OCI-LY1 (cell line): Measurements from ENCODE around the gene ARHGEF11.
A peak's percentile ranks its signal among the peaks of the same experiment; 100 is the strongest.
"Not testable (repeated sequence)": the region's sequence is repeated elsewhere in the genome, so short reads cannot be mapped to it uniquely, and the experiment has no call there.

Experiments
- H2AFZ ChIP-seq: fragments of 200-600 bp; sonication (generic), shearing (Covaris generic); 2 replicates; pipeline ENCODE4 v1.6.0; 2014; ENCODE audit warnings: antibody characterized with exemption, mild to moderate bottlenecking, low read length
- H3F3A ChIP-seq: fragments of 200-600 bp; sonication (generic), shearing (Covaris generic); 2 replicates; pipeline ENCODE4 v1.6.0; 2014; ENCODE audit warnings: mild to moderate bottlenecking, antibody characterized with exemption, low read length, moderate library complexity; ENCODE audit not compliant: insufficient read depth
- H3K27ac ChIP-seq: fragments of 200-600 bp; sonication (generic); 2 replicates; pipeline ENCODE4 v1.5.1; 2014; ENCODE audit warnings: low read length, mixed run types, mild to moderate bottlenecking, low read depth; ENCODE audit not compliant: poor library complexity, severe bottlenecking
- H3K27me3 ChIP-seq: fragments of 200-600 bp; sonication (generic); 2 replicates; pipeline ENCODE4 v1.6.0; 2014; ENCODE audit warnings: antibody characterized with exemption, mild to moderate bottlenecking, low read length, moderate library complexity; ENCODE audit not compliant: insufficient read depth
- H3K36me3 ChIP-seq: fragments of 200-600 bp; sonication (generic); 2 replicates; pipeline ENCODE4 v1.6.1; 2014; ENCODE audit warnings: mild to moderate bottlenecking, antibody characterized with exemption, low read length, moderate library complexity, mixed read lengths; ENCODE audit not compliant: insufficient read depth
- H3K4me1 ChIP-seq: fragments of 200-600 bp; sonication (generic); 2 replicates; pipeline ENCODE4 v1.5.1; 2014; ENCODE audit warnings: mild to moderate bottlenecking, low read length, moderate library complexity; ENCODE audit not compliant: insufficient read depth, severe bottlenecking
- H3K4me2 ChIP-seq: fragments of 200-600 bp; sonication (generic), shearing (Covaris generic); 2 replicates; pipeline ENCODE4 v1.6.1; 2014; ENCODE audit warnings: low read length
- H3K4me3 ChIP-seq: fragments of 200-600 bp; sonication (generic); 2 replicates; pipeline ENCODE4 v1.5.1; 2014; ENCODE audit warnings: low read length, low read depth, mild to moderate bottlenecking, mixed read lengths; ENCODE audit not compliant: poor library complexity, severe bottlenecking
- H3K79me2 ChIP-seq: fragments of 200-600 bp; shearing (Covaris generic); 2 replicates; pipeline ENCODE4 v1.6.1; 2016; ENCODE audit warnings: mixed run types, low read length, mixed read lengths; ENCODE audit not compliant: insufficient read depth
- H3K9ac ChIP-seq: fragments of 200-600 bp; sonication (generic), shearing (Covaris generic); 2 replicates; pipeline ENCODE4 v1.6.1; 2014; ENCODE audit warnings: mild to moderate bottlenecking, low read length, mixed read lengths
- H3K9me2 ChIP-seq: fragments of 200-600 bp; sonication (generic), shearing (Covaris generic); 2 replicates; pipeline ENCODE4 v1.6.1; 2014; ENCODE audit warnings: low read depth, mild to moderate bottlenecking, low read length, mixed read lengths
- H3K9me3 ChIP-seq: fragments of 200-600 bp; shearing (Covaris generic); 2 replicates; pipeline ENCODE4 v1.6.1; 2014; ENCODE audit warnings: low read length, mixed read lengths
- H4K20me1 ChIP-seq: fragments of 200-600 bp; sonication (generic), shearing (Covaris generic); 2 replicates; pipeline ENCODE4 v1.6.0; 2016; ENCODE audit warnings: mild to moderate bottlenecking, low read length; ENCODE audit not compliant: insufficient read depth
- CTCF ChIP-seq: fragments of 200-600 bp; sonication (generic), shearing (Covaris generic); IDR thresholded peaks from 2 replicates; pipeline ENCODE4 v1.5.1; 2017; ENCODE audit warnings: mild to moderate bottlenecking, antibody characterized with exemption, low read length, moderate library complexity, mixed read lengths
- EZH2 ChIP-seq: fragments of 200-600 bp; sonication (generic), shearing (Covaris generic); IDR thresholded peaks from 2 replicates; pipeline ENCODE4 v1.8.0; 2017; ENCODE audit warnings: borderline replicate concordance, mixed run types, mild to moderate bottlenecking, antibody characterized with exemption, low read length, moderate library complexity, mixed read lengths

ARHGEF11 gene

DNA sequence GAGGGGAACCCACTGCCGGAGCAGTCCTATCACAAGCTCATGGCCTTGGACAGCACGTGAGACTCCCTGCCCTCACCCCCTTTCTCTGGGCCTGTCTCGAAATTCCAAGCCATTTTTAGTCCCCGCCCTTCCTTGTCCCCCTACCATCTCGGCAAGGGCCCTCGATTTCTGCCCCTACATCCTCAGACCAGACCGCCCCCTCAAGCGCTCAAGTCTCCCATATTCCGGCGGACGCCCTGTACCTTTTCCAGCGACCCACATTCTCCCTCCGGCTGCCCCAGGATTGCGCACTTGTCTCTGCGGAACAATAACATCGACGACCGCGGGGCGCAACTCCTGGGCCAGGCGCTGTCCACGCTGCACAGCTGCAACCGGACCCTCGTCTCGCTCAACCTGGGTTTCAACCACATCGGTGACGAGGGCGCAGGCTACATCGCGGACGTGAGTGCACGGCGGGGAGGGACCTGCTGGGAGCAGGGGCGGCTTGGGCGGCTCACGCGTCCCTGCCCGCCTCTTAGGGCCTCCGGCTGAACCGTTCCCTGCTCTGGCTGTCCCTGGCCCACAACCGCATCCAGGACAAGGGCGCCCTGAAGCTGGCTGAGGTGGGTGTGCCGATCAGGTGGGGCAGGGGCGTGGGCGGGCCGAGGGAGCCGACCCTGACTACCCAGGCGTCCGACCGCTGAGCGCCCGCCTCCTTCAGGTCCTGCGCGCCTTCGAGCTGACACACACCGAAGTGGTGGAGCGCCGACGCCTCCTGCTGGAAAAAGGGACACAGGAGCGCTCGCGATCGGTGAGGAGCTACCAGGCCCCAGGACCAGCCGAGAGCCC is 118.1 kb downstream of the ARHGEF11 start:
- Histone ChIP-seq H3K36me3 (no peaks in the 10 kb centered on the region), H3K9me2 (no peaks in the 10 kb centered on the region), H3K79me2 (no peaks in the 10 kb centered on the region), H3F3A (no peaks in the 10 kb centered on the region), H3K27me3 (peaks cover 10% of the 10 kb centered on the region; the same call in 1 of the 2 replicates), H2AFZ (no peak overlapping the region), H3K4me1 (no peaks in the 10 kb centered on the region), H3K9me3 (no peaks in the 10 kb centered on the region), H3K4me3 (no peak overlapping the region), H4K20me1 (no peaks in the 10 kb centered on the region), H3K4me2 (no peak overlapping the region), H3K9ac (no peak overlapping the region), H3K27ac (no peak overlapping the region)
- TF ChIP-seq EZH2 (no peak), CTCF (0 out of 2 replicates have a peak, but pooled peaks have one; percentile 6)

DNA sequence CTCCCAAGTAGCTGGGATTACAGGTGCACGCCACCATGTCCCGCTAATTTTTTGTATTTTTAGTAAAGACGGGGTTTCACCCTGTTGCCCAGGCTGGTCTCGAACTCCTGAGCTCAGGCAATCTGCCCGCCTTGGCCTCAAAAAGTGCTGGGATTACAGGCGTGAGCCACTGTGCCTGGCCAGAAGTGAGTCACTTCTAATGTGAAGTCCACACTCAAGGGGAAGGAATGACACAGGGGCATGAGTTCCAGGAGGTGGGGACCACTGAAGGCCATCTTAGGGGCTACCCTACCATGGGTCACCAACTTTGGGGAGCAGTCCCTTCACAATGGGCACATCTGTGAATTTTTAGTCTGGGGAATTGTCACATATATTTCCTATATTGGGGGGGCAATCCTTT is 118.8 kb downstream of the ARHGEF11 start:
- H2AFZ ChIP-seq, H4K20me1 ChIP-seq, H3K9ac ChIP-seq, H3K4me1 ChIP-seq, H3F3A ChIP-seq, H3K4me3 ChIP-seq, H3K27me3 ChIP-seq, H3K4me2 ChIP-seq, H3K36me3 ChIP-seq, H3K9me3 ChIP-seq, H3K27ac ChIP-seq, H3K9me2 ChIP-seq, H3K79me2 ChIP-seq: not testable (repeated sequence)

GRCh38 chr1:156926175-156926574 is 119.4 kb downstream of the ARHGEF11 start:
- H3F3A ChIP-seq = no peaks in the 10 kb centered on the region
- no peaks in the 10 kb centered on the region for H3K36me3 ChIP-seq
- no peaks in the 10 kb centered on the region for H4K20me1 ChIP-seq
- H3K4me3 ChIP-seq = no peak overlapping the region
- no peaks in the 10 kb centered on the region for H3K9me3 ChIP-seq
- no peak overlapping the region for H2AFZ ChIP-seq
- no peaks in the 10 kb centered on the region for H3K4me1 ChIP-seq
- TF ChIP-seq EZH2 (no peak), CTCF (no peak)
- no peaks in the 10 kb centered on the region for H3K79me2 ChIP-seq
- 0 out of 2 replicates have a peak, but pooled peaks cover 7% of the 10 kb centered on the region for H3K27me3 ChIP-seq
- H3K27ac ChIP-seq = no peak overlapping the region
- no peak overlapping the region for H3K9ac ChIP-seq
- no peaks in the 10 kb centered on the region for H3K9me2 ChIP-seq
- no peak overlapping the region for H3K4me2 ChIP-seq
